ENCODE measurements around the gene RPS21. TPM values are rescaled to one million over a fixed set of nuclear protein-coding genes. Genes with fewer than 3 reads are reported as not detected.
A peak's percentile ranks its signal among the peaks of the same experiment; 100 is the strongest.

The RPS21 gene
- polyA plus RNA-seq, 1 of the 3 experiments (the other 2 are of a cell fraction) = 16,625 TPM

- Histone ChIP-seq H3F3A (replicated peaks; ENCODE audit: insufficient read depth) (no peaks in the 10 kb centered on the region), H3K9me3 (no peaks in the 10 kb centered on the region), H3K9me2 (no peaks in the 10 kb centered on the region), H4K20me1 (ENCODE audit: insufficient read depth) (no peaks in the 10 kb centered on the region), H3K79me2 (ENCODE audit: insufficient read depth) (no peaks in the 10 kb centered on the region), H3K4me1 (ENCODE audit: control insufficient read depth in 1 of 2, insufficient read depth in 2 of 2, low read depth in 1 of 2, low read length in 1 of 2) (peaks cover 0 to 19% of the 10 kb centered on the region in 2 experiments; a peak in 1 of 4 replicates), H3K9ac (no peak overlapping the region), H2AFZ (ENCODE audit: low read depth) (no peak overlapping the region), H3K4me3 (ENCODE audit: low read depth in 2 of 2, low read length in 1 of 2) (no peak overlapping the region), H3K4me2 (no peak overlapping the region), H3K27me3 (ENCODE audit: insufficient read depth) (no peaks in the 10 kb centered on the region), H3K36me3 (replicated peaks in 1 of 2; ENCODE audit: control insufficient read depth in 1 of 2, insufficient read depth in 2 of 2, low read length in 1 of 2) (no peaks in the 10 kb centered on the region), H3K27ac (ENCODE audit: low read depth in 2 of 2, low read length in 1 of 2) (no peak overlapping the region)
- WGBS (ENCODE audit: low lambda C conversion rate) = 33% methylated on average over 3 of the region's 22 CpGs
- ChIA-PET CTCF (interaction anchor here (0.8 to 1.3 kb wide), 7 partner anchors 12 to 203 kb away, joined by 3 to 5 read pairs (median 3); partner anchors contain the start of gene RBBP8NL), POLR2A (no interaction called here)
- TF ChIP-seq POLR2AphosphoS5 (IDR thresholded peaks at IDR 0.05; ENCODE audit: low read depth, low read length) = no peak
- TF ChIP-seq PBX3 (IDR thresholded peaks at IDR 0.05) = no peak
- no peak for TF ChIP-seq MEF2A (IDR thresholded peaks at IDR 0.05; ENCODE audit: borderline replicate concordance, low read depth)
- peak; percentile 27; the same call in 1 of the 2 replicates for TF ChIP-seq CTCF (IDR thresholded peaks at IDR 0.05)
- peak; percentile 66 for DNase-seq
Measured at GRCh38 chr20:62413896-62414481, 27.1 kb downstream of the RPS21 start.

- POLR2A ChIA-PET = no interaction called here
- Histone ChIP-seq H3K27ac (ENCODE audit: low read depth in 2 of 2, low read length in 1 of 2) (no peak overlapping the region), H3K36me3 (replicated peaks in 1 of 2; ENCODE audit: control insufficient read depth in 1 of 2, insufficient read depth in 2 of 2, low read length in 1 of 2) (no peaks in the 10 kb centered on the region), H3F3A (replicated peaks; ENCODE audit: insufficient read depth) (no peaks in the 10 kb centered on the region), H4K20me1 (ENCODE audit: insufficient read depth) (no peaks in the 10 kb centered on the region), H2AFZ (ENCODE audit: low read depth) (no peak overlapping the region), H3K4me2 (no peak overlapping the region), H3K4me1 (ENCODE audit: control insufficient read depth in 1 of 2, insufficient read depth in 2 of 2, low read depth in 1 of 2, low read length in 1 of 2) (peaks cover 0 to 9% of the 10 kb centered on the region in 2 experiments; a peak in 1 of 4 replicates), H3K9me3 (no peaks in the 10 kb centered on the region), H3K79me2 (ENCODE audit: insufficient read depth) (no peaks in the 10 kb centered on the region), H3K9me2 (no peaks in the 10 kb centered on the region), H3K9ac (no peak overlapping the region), H3K27me3 (ENCODE audit: insufficient read depth) (no peaks in the 10 kb centered on the region), H3K4me3 (ENCODE audit: low read depth in 2 of 2, low read length in 1 of 2) (no peak overlapping the region)
- DNase-seq = no peak
- CTCF ChIA-PET = interaction anchor here (1.6 kb wide), 1 partner anchor 201 kb away, joined by 5 read pairs; no protein-coding TSS in a partner anchor
- 55% methylated on average over 10 of the region's 24 CpGs for WGBS (ENCODE audit: low lambda C conversion rate)
- TF ChIP-seq YY1 (IDR thresholded peaks at IDR 0.05; ENCODE audit: low read depth) (no peak), REST (IDR thresholded peaks at IDR 0.05; ENCODE audit: low read depth, low read length) (no peak), RXRA (IDR thresholded peaks at IDR 0.05; ENCODE audit: borderline replicate concordance, low read depth) (no peak), RAD21 (IDR thresholded peaks at IDR 0.05; ENCODE audit: low read length) (no peak), EP300 (IDR thresholded peaks at IDR 0.05; ENCODE audit: borderline replicate concordance in 1 of 2, low read depth in 1 of 2, low read length in 1 of 2) (no peak), TEAD4 (IDR thresholded peaks at IDR 0.05; ENCODE audit: borderline replicate concordance, insufficient read depth) (no peak), EZH2phosphoT487 (IDR thresholded peaks at IDR 0.05; ENCODE audit: borderline replicate concordance, low read depth) (no peak), ELF1 (IDR thresholded peaks at IDR 0.05) (no peak), TAF1 (IDR thresholded peaks at IDR 0.05; ENCODE audit: borderline replicate concordance, low read depth, low read length) (no peak), ZBTB33 (IDR thresholded peaks at IDR 0.05; ENCODE audit: borderline replicate concordance, low read depth) (no peak), RCOR1 (IDR thresholded peaks at IDR 0.05; ENCODE audit: low read length) (no peak), USF1 (IDR thresholded peaks at IDR 0.05; ENCODE audit: borderline replicate concordance, low read depth) (no peak)
Measured at GRCh38 chr20:62415354-62416111, 28.6 kb downstream of the RPS21 start.
